Gastroesophageal sphincter (tissue), 3 donors: ENCODE measurements around the gene VWA7.

Experiments used
- CTCF ChIP-seq, 4 experiments: fragments of 200-600 bp in 2 of 4; fragments of 450-650 bp in 2 of 4; sonication (generic) in 1 of 4; IDR thresholded peaks; one replicate each; pipeline ENCODE4 v1.5.1; 2017 to 2019; ENCODE audit warnings: antibody characterized with exemption in 4 of 4, mild to moderate bottlenecking in 2 of 4, moderate library complexity in 2 of 4
- EP300 ChIP-seq: sonication (generic); formaldehyde crosslinking; IDR thresholded peaks from one replicate; pipeline ENCODE4 v1.6.1; 2017; ENCODE audit warnings: antibody characterized with exemption, mild to moderate bottlenecking
- POLR2A ChIP-seq, 2 donors: fragments of 450-650 bp; IDR thresholded peaks; one replicate each; pipeline ENCODE4 v1.6.1; 2017; ENCODE audit warnings: antibody characterized with exemption in 2 of 2, mild to moderate bottlenecking in 2 of 2, moderate library complexity in 1 of 2
- POLR2AphosphoS5 ChIP-seq: sonication (generic); formaldehyde crosslinking; IDR thresholded peaks from one replicate; pipeline ENCODE4 v1.6.1; 2017; ENCODE audit warnings: antibody characterized with exemption

- TF ChIP-seq CTCF (IDR thresholded peaks at IDR 0.05) (no peak), EP300 (no peak), POLR2A (IDR thresholded peaks at IDR 0.05) (peak in 1 of 2 donors; percentile 16), POLR2AphosphoS5 (no peak)
Measured at GRCh38 chr6:31734821-31735406, 42.2 kb downstream of the VWA7 start.
